Neural progenitor cell (in vitro differentiated cells): ENCODE data around the gene LPA. TPM values are rescaled to one million over a fixed set of nuclear protein-coding genes. Genes with fewer than 3 reads are reported as not detected.

Source experiments
- DNase-seq: peaks from one replicate; pipeline ENCODE4 v3.0.0-alpha.2; 2016; ENCODE audit warnings: low spot score
- H2AFZ ChIP-seq: fragments of 200-600 bp; sonication (generic); replicated peaks from 2 replicates; pipeline ENCODE4 v1.6.1; 2016; ENCODE audit warnings: antibody characterized with exemption
- H3F3A ChIP-seq: fragments of 200-600 bp; sonication (generic); 2 replicates; pipeline ENCODE4 v1.6.1; 2016; ENCODE audit warnings: antibody characterized with exemption, low read depth
- H3K27ac ChIP-seq: fragments of 200-600 bp; sonication (generic); 2 replicates; pipeline ENCODE4 v1.5.1; 2016; ENCODE audit warnings: mild to moderate bottlenecking
- H3K27me3 ChIP-seq: fragments of 200-600 bp; sonication (generic); 2 replicates; pipeline ENCODE4 v1.6.1; 2016; ENCODE audit warnings: mild to moderate bottlenecking, moderate library complexity
- H3K36me3 ChIP-seq: fragments of 200-600 bp; sonication (generic); 2 replicates; pipeline ENCODE4 v1.5.1; 2016
- H3K4me1 ChIP-seq: fragments of 200-600 bp; sonication (generic); 2 replicates; pipeline ENCODE4 v1.6.1; 2016; ENCODE audit warnings: mixed run types
- H3K4me2 ChIP-seq: fragments of 200-600 bp; sonication (generic); 2 replicates; pipeline ENCODE4 v1.6.1; 2016
- H3K4me3 ChIP-seq: fragments of 200-600 bp; sonication (generic); 2 replicates; pipeline ENCODE4 v1.5.1; 2016
- H3K79me2 ChIP-seq: fragments of 200-600 bp; sonication (generic); 2 replicates; pipeline ENCODE4 v1.6.1; 2016; ENCODE audit warnings: low read depth
- H3K9ac ChIP-seq: fragments of 200-600 bp; sonication (generic); 2 replicates; pipeline ENCODE4 v1.6.1; 2016
- H3K9me3 ChIP-seq: fragments of 200-600 bp; sonication (generic); 2 replicates; pipeline ENCODE4 v1.5.1; 2016; ENCODE audit warnings: low read depth
- H4K20me1 ChIP-seq: fragments of 200-600 bp; sonication (generic); 2 replicates; pipeline ENCODE4 v1.6.1; 2016; ENCODE audit warnings: low read depth
- H3K27ac Mint-ChIP-seq: 3 replicates; pipeline ENCODE4 v1.8.0; 2021; ENCODE audit warnings: mixed read lengths
- H3K27me3 Mint-ChIP-seq: 2 replicates; pipeline ENCODE4 v1.8.0; 2022; ENCODE audit warnings: low read depth, mild to moderate bottlenecking, inconsistent platforms, moderate library complexity, mixed read lengths; ENCODE audit not compliant: insufficient read depth
- H3K36me3 Mint-ChIP-seq: 3 replicates; pipeline ENCODE4 v1.8.0; 2021; ENCODE audit warnings: mixed read lengths
- H3K4me1 Mint-ChIP-seq: 3 replicates; pipeline ENCODE4 v1.8.0; 2021; ENCODE audit warnings: mixed read lengths
- H3K4me3 Mint-ChIP-seq: 3 replicates; pipeline ENCODE4 v1.8.0; 2021; ENCODE audit warnings: mild to moderate bottlenecking, moderate library complexity, mixed read lengths
- H3K9me3 Mint-ChIP-seq: 3 replicates; pipeline ENCODE4 v1.8.0; 2020; ENCODE audit warnings: mixed read lengths
- EZH2 ChIP-seq: fragments of 200-600 bp; sonication (generic); IDR thresholded peaks from 2 replicates; pipeline ENCODE4 v1.6.1; 2017; ENCODE audit warnings: antibody characterized with exemption, mild to moderate bottlenecking, moderate library complexity
- EZH2phosphoT487 ChIP-seq: fragments of 200-600 bp; sonication (generic); IDR thresholded peaks from 2 replicates; pipeline ENCODE4 v1.6.1; 2017; ENCODE audit warnings: antibody characterized with exemption
- total RNA-seq: library from RNA; depleted of rRNA; stranded (reverse); fragments of >200 nt; gene quantifications from 2 replicates; pipeline ENCODE4 v1.2.3, GENCODE V29; 2015; ENCODE audit warnings: low replicate concordance
- TF ChIP-seq, protein P1 (sequence below): fragments of 200-600 bp; sonication (generic); IDR thresholded peaks from 2 replicates; pipeline ENCODE4 v1.5.1; 2017; ENCODE audit warnings: antibody characterized with exemption, mild to moderate bottlenecking

LPA gene
- total RNA-seq, 1 donor from 2014 or later: not detected

DNA sequence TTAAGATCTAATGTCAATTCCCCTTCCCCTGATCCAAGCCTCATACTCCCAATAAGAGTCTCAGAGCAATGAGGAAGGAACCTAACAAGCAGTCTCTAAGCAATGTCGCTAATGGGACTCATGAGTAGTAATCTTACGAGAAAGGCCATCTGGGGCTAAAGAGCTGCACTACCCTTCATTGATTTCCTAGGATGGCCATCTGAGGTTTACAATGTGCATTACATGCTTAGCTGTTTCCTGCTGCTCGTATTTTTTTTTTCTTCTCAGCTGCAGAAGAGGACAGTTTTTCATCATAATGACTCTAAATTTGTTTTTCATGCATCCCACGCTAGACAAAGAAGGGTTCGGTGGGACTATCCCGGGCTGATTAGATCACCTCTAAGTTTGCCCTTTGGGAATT lies 119.3 kb downstream of the LPA start:
- no peak for DNase-seq
- Histone ChIP-seq H3K27ac (no peak overlapping the region), H3K9me3 (no peaks in the 10 kb centered on the region), H3K4me1 (no peaks in the 10 kb centered on the region), H3K9ac (no peak overlapping the region), H3K36me3 (no peaks in the 10 kb centered on the region), H3K4me3 (no peak overlapping the region), H3K79me2 (no peaks in the 10 kb centered on the region), H2AFZ (no peak overlapping the region), H4K20me1 (no peaks in the 10 kb centered on the region), H3F3A (no peaks in the 10 kb centered on the region), H3K4me2 (no peak overlapping the region), H3K27me3 (peaks cover 8% of the 10 kb centered on the region)
- Mint-ChIP-seq H3K36me3 (no peaks in the 10 kb centered on the region), H3K27ac (no peak overlapping the region), H3K27me3 (peaks cover 5% of the 10 kb centered on the region), H3K4me3 (no peak overlapping the region), H3K4me1 (no peaks in the 10 kb centered on the region), H3K9me3 (peaks cover 4% of the 10 kb centered on the region)
- TF ChIP-seq, protein P1, sequence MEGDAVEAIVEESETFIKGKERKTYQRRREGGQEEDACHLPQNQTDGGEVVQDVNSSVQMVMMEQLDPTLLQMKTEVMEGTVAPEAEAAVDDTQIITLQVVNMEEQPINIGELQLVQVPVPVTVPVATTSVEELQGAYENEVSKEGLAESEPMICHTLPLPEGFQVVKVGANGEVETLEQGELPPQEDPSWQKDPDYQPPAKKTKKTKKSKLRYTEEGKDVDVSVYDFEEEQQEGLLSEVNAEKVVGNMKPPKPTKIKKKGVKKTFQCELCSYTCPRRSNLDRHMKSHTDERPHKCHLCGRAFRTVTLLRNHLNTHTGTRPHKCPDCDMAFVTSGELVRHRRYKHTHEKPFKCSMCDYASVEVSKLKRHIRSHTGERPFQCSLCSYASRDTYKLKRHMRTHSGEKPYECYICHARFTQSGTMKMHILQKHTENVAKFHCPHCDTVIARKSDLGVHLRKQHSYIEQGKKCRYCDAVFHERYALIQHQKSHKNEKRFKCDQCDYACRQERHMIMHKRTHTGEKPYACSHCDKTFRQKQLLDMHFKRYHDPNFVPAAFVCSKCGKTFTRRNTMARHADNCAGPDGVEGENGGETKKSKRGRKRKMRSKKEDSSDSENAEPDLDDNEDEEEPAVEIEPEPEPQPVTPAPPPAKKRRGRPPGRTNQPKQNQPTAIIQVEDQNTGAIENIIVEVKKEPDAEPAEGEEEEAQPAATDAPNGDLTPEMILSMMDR: no peak
- TF ChIP-seq EZH2 (no peak), EZH2phosphoT487 (no peak)

DNA sequence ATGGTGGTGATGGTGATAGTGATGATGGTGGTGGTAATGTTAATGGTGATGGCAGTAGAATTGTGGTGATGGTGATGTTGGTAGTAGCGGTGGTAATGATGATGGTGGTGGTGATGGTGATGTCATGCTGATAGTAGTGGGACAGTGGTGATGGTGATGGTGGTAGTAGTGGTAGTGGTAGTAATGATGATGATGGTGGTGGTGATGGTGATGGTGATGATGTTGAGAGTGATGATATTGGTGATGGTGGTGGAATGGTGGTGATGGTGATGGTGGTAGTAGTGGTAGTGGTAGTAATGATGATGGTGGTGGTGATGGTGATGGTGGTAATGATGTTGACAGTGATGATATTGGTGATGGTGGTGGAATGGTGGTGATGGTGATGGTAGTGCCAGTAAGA lies 128.8 kb downstream of the LPA start:
- H4K20me1 ChIP-seq: no peaks in the 10 kb centered on the region
- TF ChIP-seq, protein P1: no peak
- TF ChIP-seq EZH2phosphoT487: no peak
- no peak for TF ChIP-seq EZH2

DNA sequence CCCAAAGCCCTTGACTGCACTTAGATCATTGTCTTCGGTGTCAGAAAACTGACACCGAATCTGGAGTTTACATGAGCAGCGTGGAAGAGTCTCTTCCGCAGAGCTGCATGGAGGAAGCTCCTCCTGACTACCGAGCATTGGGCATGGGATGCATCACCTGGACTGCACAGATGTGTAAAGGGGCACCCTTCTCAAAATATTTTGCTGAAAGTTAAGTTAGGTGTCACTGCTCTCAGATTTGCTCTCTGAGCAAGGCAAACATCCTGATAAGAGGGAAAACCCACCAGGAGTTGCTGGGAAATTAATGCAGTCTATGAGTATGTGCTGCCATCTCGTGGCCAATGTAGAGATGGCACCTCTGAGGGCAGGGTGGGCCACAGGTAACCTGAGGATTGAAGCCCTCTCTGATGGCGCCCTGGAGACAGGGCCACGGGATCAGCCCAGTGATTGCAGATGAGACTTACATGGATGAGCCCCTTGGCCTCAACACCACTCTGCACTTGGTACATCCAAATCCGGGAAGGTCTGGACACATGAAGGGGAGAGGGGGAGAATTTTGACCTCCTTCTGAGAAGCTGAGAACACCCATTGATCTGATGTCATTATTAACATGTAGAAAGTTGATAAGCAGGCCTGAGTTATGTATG lies 129.9 kb downstream of the LPA start:
- TF ChIP-seq EZH2phosphoT487 (no peak), EZH2 (no peak)
- TF ChIP-seq, protein P1: peak; percentile 97
- no peaks in the 10 kb centered on the region for H3K9me3 ChIP-seq
- no peak overlapping the region for H3K9ac ChIP-seq
- peak overlapping the region; percentile 90 for H2AFZ ChIP-seq
- no peak overlapping the region for H3K4me3 Mint-ChIP-seq
- H3K4me1 Mint-ChIP-seq: no peaks in the 10 kb centered on the region
- no peak overlapping the region for H3K27ac Mint-ChIP-seq
- no peaks in the 10 kb centered on the region for H3K79me2 ChIP-seq
- DNase-seq: peak; percentile 70
- H3K9me3 Mint-ChIP-seq: peaks cover 3% of the 10 kb centered on the region
- H3K27me3 ChIP-seq: no peaks in the 10 kb centered on the region
- H3K36me3 Mint-ChIP-seq: no peaks in the 10 kb centered on the region
- no peaks in the 10 kb centered on the region for H3K27me3 Mint-ChIP-seq
- H3K4me3 ChIP-seq: peak overlapping the region; percentile 33
- H4K20me1 ChIP-seq: no peaks in the 10 kb centered on the region
- H3K36me3 ChIP-seq: no peaks in the 10 kb centered on the region
- no peaks in the 10 kb centered on the region for H3K4me1 ChIP-seq
- H3F3A ChIP-seq: no peaks in the 10 kb centered on the region
- H3K4me2 ChIP-seq: peak overlapping the region; percentile 64
- no peak overlapping the region for H3K27ac ChIP-seq

More for the DNA sequence above, 128.8 kb downstream of the LPA start:
- Mint-ChIP-seq H3K4me3 (no peak overlapping the region), H3K9me3 (no peaks in the 10 kb centered on the region), H3K27me3 (peaks cover 1% of the 10 kb centered on the region), H3K36me3 (no peaks in the 10 kb centered on the region), H3K4me1 (no peaks in the 10 kb centered on the region), H3K27ac (no peak overlapping the region)
- no peak overlapping the region for H3K9ac ChIP-seq
- no peak overlapping the region for H3K27ac ChIP-seq
- no peaks in the 10 kb centered on the region for H3K4me1 ChIP-seq
- H3K79me2 ChIP-seq: no peaks in the 10 kb centered on the region
- H3K27me3 ChIP-seq: no peaks in the 10 kb centered on the region
- no peak overlapping the region for H3K4me3 ChIP-seq
- H2AFZ ChIP-seq: no peak overlapping the region
- H3K4me2 ChIP-seq: no peak overlapping the region
- no peaks in the 10 kb centered on the region for H3K9me3 ChIP-seq
- DNase-seq: no peak
- H3K36me3 ChIP-seq: no peaks in the 10 kb centered on the region
- H3F3A ChIP-seq: no peaks in the 10 kb centered on the region
